Mesendoderm (in vitro differentiated cells): Measurements from ENCODE around the gene SGMS1.

Experiments used
- DNase-seq: peaks from one replicate; pipeline ENCODE4 v3.0.0; 2013
- H2AK5ac ChIP-seq: 2 replicates; pipeline ENCODE4 v1.6.1; 2013; ENCODE audit warnings: low read length, inconsistent platforms
- H2BK120ac ChIP-seq: 2 replicates; pipeline ENCODE4 v1.6.1; 2013; ENCODE audit warnings: low read depth, mild to moderate bottlenecking, low read length, moderate library complexity, mixed read lengths
- H2BK15ac ChIP-seq: replicated peaks from 2 replicates; pipeline ENCODE4 v1.6.1; 2013; ENCODE audit warnings: low read depth, mild to moderate bottlenecking, moderate library complexity
- H2BK5ac ChIP-seq: 2 replicates; pipeline ENCODE4 v1.6.1; 2013; ENCODE audit warnings: low read length, inconsistent platforms
- H3K18ac ChIP-seq: 2 replicates; pipeline ENCODE4 v1.6.1; 2013; ENCODE audit warnings: mild to moderate bottlenecking, low read length, mixed read lengths
- H3K23ac ChIP-seq: one replicate; pipeline ENCODE4 v1.6.1; 2013; ENCODE audit warnings: low read length
- H3K27ac ChIP-seq: 2 replicates; pipeline ENCODE4 v1.5.1; 2013; ENCODE audit warnings: low read depth, mild to moderate bottlenecking, inconsistent platforms, low read length, moderate library complexity
- H3K27me3 ChIP-seq: 2 replicates; pipeline ENCODE4 v1.6.1; 2013; ENCODE audit warnings: low read length, control low read depth, mild to moderate bottlenecking, inconsistent platforms; ENCODE audit not compliant: insufficient read depth, poor library complexity
- H3K36me3 ChIP-seq: 2 replicates; pipeline ENCODE4 v1.6.1; 2013; ENCODE audit warnings: low read length, inconsistent platforms; ENCODE audit not compliant: control insufficient read depth, insufficient read depth
- H3K4ac ChIP-seq: one replicate; pipeline ENCODE4 v1.6.1; 2013; ENCODE audit warnings: low read depth, mild to moderate bottlenecking, low read length, moderate library complexity
- H3K4me1 ChIP-seq: 2 replicates; pipeline ENCODE4 v1.6.1; 2013; ENCODE audit warnings: low read depth, low read length, inconsistent platforms; ENCODE audit not compliant: control insufficient read depth
- H3K4me2 ChIP-seq: 2 replicates; pipeline ENCODE4 v1.6.1; 2013; ENCODE audit warnings: low read length
- H3K4me3 ChIP-seq: 2 replicates; pipeline ENCODE4 v1.5.1; 2013; ENCODE audit warnings: mild to moderate bottlenecking, low read length
- H3K56ac ChIP-seq: one replicate; pipeline ENCODE4 v1.6.1; 2013; ENCODE audit warnings: low read length
- H3K79me1 ChIP-seq: 2 replicates; pipeline ENCODE4 v1.6.1; 2013; ENCODE audit warnings: low read length, inconsistent platforms
- H3K79me2 ChIP-seq: 2 replicates; pipeline ENCODE4 v1.6.1; 2013; ENCODE audit warnings: mild to moderate bottlenecking, low read length; ENCODE audit not compliant: control insufficient read depth, insufficient read depth
- H3K9ac ChIP-seq: 2 replicates; pipeline ENCODE4 v1.6.1; 2013; ENCODE audit warnings: low read length, inconsistent platforms
- H4K5ac ChIP-seq: one replicate; pipeline ENCODE4 v1.6.1; 2013; ENCODE audit warnings: low read length
- H4K8ac ChIP-seq: one replicate; pipeline ENCODE4 v1.6.1; 2013; ENCODE audit warnings: low read depth, mild to moderate bottlenecking, control low read depth, low read length, moderate library complexity
- WGBS: extraction: QIAGEN DNeasy Blood & Tissue Kit; methylation state at CpG from one replicate; pipeline ENCODE4 v1.1.7; 2013; ENCODE audit warnings: low lambda C conversion rate, missing lambda C conversion rate; ENCODE audit not compliant: insufficient coverage; ENCODE audit errors: extremely low coverage; 5-methylcytosine and 5-hydroxymethylcytosine counted together

SGMS1 gene

GRCh38 chr10:50513956-50514355, 109.8 kb downstream of the SGMS1 start:
- H3K4me3 ChIP-seq, result no peak overlapping the region
- no peaks in the 10 kb centered on the region for H3K79me1 ChIP-seq
- DNase-seq, result no peak
- H3K27ac ChIP-seq, result no peak overlapping the region
- no peaks in the 10 kb centered on the region for H3K4me1 ChIP-seq
- H3K4me2 ChIP-seq, result no peak overlapping the region
- H3K23ac ChIP-seq, result no peak overlapping the region
- H2BK15ac ChIP-seq, result no peak overlapping the region
- no peak overlapping the region for H3K9ac ChIP-seq
- no peak overlapping the region for H3K18ac ChIP-seq
- no peak overlapping the region for H3K4ac ChIP-seq
- H4K5ac ChIP-seq, result no peak overlapping the region
- H3K27me3 ChIP-seq, result no peaks in the 10 kb centered on the region
- H4K8ac ChIP-seq, result no peak overlapping the region
- no peak overlapping the region for H2BK5ac ChIP-seq
- H2AK5ac ChIP-seq, result no peak overlapping the region
- H3K79me2 ChIP-seq, result no peaks in the 10 kb centered on the region
- WGBS, result no CpG with 5 or more reads among the region's 5 CpGs
- H3K56ac ChIP-seq, result no peak overlapping the region
- no peaks in the 10 kb centered on the region for H3K36me3 ChIP-seq
- H2BK120ac ChIP-seq, result no peak overlapping the region

GRCh38 chr10:50512743-50513416, 110.9 kb downstream of the SGMS1 start:
- Histone ChIP-seq H2BK5ac (no peak overlapping the region), H3K27ac (no peak overlapping the region), H3K4me3 (no peak overlapping the region), H4K5ac (no peak overlapping the region), H2AK5ac (no peak overlapping the region), H3K36me3 (no peaks in the 10 kb centered on the region), H3K56ac (no peak overlapping the region), H3K23ac (no peak overlapping the region), H3K18ac (no peak overlapping the region), H3K4me1 (no peaks in the 10 kb centered on the region), H3K79me1 (no peaks in the 10 kb centered on the region), H3K79me2 (no peaks in the 10 kb centered on the region), H2BK15ac (no peak overlapping the region), H3K27me3 (no peaks in the 10 kb centered on the region), H2BK120ac (no peak overlapping the region), H4K8ac (no peak overlapping the region), H3K4ac (no peak overlapping the region), H3K9ac (no peak overlapping the region), H3K4me2 (no peak overlapping the region)
- WGBS, result no CpG with 5 or more reads among the region's 3 CpGs
- no peak for DNase-seq

- Histone ChIP-seq H3K79me2 (no peaks in the 10 kb centered on the region), H3K4me1 (peaks cover 2% of the 10 kb centered on the region), H3K79me1 (no peaks in the 10 kb centered on the region), H2BK5ac (no peak overlapping the region), H3K9ac (no peak overlapping the region), H3K56ac (no peak overlapping the region), H3K18ac (no peak overlapping the region), H3K36me3 (no peaks in the 10 kb centered on the region), H3K27me3 (no peaks in the 10 kb centered on the region), H2AK5ac (no peak overlapping the region), H4K8ac (no peak overlapping the region), H2BK120ac (no peak overlapping the region), H3K23ac (no peak overlapping the region), H3K27ac (no peak overlapping the region), H2BK15ac (no peak overlapping the region), H3K4me2 (no peak overlapping the region), H4K5ac (no peak overlapping the region), H3K4ac (no peak overlapping the region), H3K4me3 (no peak overlapping the region)
- no CpG with 5 or more reads among the region's 1 CpG for WGBS
- no peak for DNase-seq
These were observed 111.6 kb downstream of the SGMS1 start for GRCh38 chr10:50512214-50512595.

GRCh38 chr10:50511492-50512213, 112.1 kb downstream of the SGMS1 start:
- Histone ChIP-seq H3K27ac (no peak overlapping the region), H2BK5ac (no peak overlapping the region), H3K4me3 (no peak overlapping the region), H2BK15ac (no peak overlapping the region), H3K27me3 (no peaks in the 10 kb centered on the region), H3K79me1 (no peaks in the 10 kb centered on the region), H3K23ac (no peak overlapping the region), H3K79me2 (no peaks in the 10 kb centered on the region), H2BK120ac (no peak overlapping the region), H3K36me3 (no peaks in the 10 kb centered on the region), H4K5ac (no peak overlapping the region), H2AK5ac (no peak overlapping the region), H3K4ac (no peak overlapping the region), H3K18ac (no peak overlapping the region), H3K4me1 (peaks cover 2% of the 10 kb centered on the region), H3K56ac (no peak overlapping the region), H3K9ac (no peak overlapping the region), H3K4me2 (no peak overlapping the region), H4K8ac (no peak overlapping the region)
- no CpG with 5 or more reads among the region's 5 CpGs for WGBS
- no peak for DNase-seq

GRCh38 chr10:50510517-50511473, 113.0 kb downstream of the SGMS1 start:
- H3K56ac ChIP-seq, result no peak overlapping the region
- H2BK15ac ChIP-seq, result no peak overlapping the region
- peaks cover 2% of the 10 kb centered on the region for H3K4me1 ChIP-seq
- WGBS, result 100% methylated on average over 2 of the region's 3 CpGs
- no peak overlapping the region for H3K4me2 ChIP-seq
- no peak overlapping the region for H2AK5ac ChIP-seq
- H3K18ac ChIP-seq, result no peak overlapping the region
- no peaks in the 10 kb centered on the region for H3K36me3 ChIP-seq
- DNase-seq, result no peak
- H3K9ac ChIP-seq, result no peak overlapping the region
- H3K4me3 ChIP-seq, result no peak overlapping the region
- no peak overlapping the region for H3K23ac ChIP-seq
- H3K27me3 ChIP-seq, result no peaks in the 10 kb centered on the region
- H2BK120ac ChIP-seq, result no peak overlapping the region
- H3K4ac ChIP-seq, result no peak overlapping the region
- no peak overlapping the region for H4K5ac ChIP-seq
- H3K79me2 ChIP-seq, result no peaks in the 10 kb centered on the region
- H3K27ac ChIP-seq, result no peak overlapping the region
- no peak overlapping the region for H2BK5ac ChIP-seq
- H4K8ac ChIP-seq, result no peak overlapping the region
- no peaks in the 10 kb centered on the region for H3K79me1 ChIP-seq
